BE2C (cell line): Measurements from ENCODE around the gene PANK3. TPM values are rescaled to one million over a fixed set of nuclear protein-coding genes. Genes with fewer than 3 reads are reported as not detected.

Experiments
- DNase-seq: peaks from one replicate; pipeline ENCODE4 v3.0.0-alpha.2; 2020
- H3K27me3 ChIP-seq: fragments of 250-450 bp; sonication (Bioruptor Pico); 2 replicates; pipeline ENCODE4 v1.5.1; 2020; ENCODE audit warnings: mild to moderate bottlenecking
- H3K36me3 ChIP-seq: fragments of 250-450 bp; sonication (Bioruptor Pico); 2 replicates; pipeline ENCODE4 v1.5.1; 2020; ENCODE audit warnings: mild to moderate bottlenecking
- H3K4me1 ChIP-seq: fragments of 250-450 bp; sonication (Bioruptor Pico); 2 replicates; pipeline ENCODE4 v1.5.1; 2020
- H3K4me3 ChIP-seq: 2 replicates; pipeline ENCODE4 v1.5.1; 2011; ENCODE audit warnings: low read depth, low read length
- H3K9me3 ChIP-seq: fragments of 250-450 bp; sonication (Bioruptor Pico); 2 replicates; pipeline ENCODE4 v1.5.1; 2020
- polyA plus RNA-seq: library from polyadenylated mRNA; unstranded; fragments of >200 nt; gene quantifications from one replicate; pipeline ENCODE4 v1.2.1, GENCODE V29; 2012; ENCODE audit warnings: low read depth, missing spikeins; ENCODE audit not compliant: insufficient read length, insufficient read depth
- TF ChIP-seq, protein P1 (sequence below): IDR thresholded peaks from 2 replicates; pipeline ENCODE4 v1.5.1; 2012; ENCODE audit warnings: mild to moderate bottlenecking, low read depth, low read length

Gene PANK3
- polyA plus RNA-seq, result 22.0 TPM

DNA sequence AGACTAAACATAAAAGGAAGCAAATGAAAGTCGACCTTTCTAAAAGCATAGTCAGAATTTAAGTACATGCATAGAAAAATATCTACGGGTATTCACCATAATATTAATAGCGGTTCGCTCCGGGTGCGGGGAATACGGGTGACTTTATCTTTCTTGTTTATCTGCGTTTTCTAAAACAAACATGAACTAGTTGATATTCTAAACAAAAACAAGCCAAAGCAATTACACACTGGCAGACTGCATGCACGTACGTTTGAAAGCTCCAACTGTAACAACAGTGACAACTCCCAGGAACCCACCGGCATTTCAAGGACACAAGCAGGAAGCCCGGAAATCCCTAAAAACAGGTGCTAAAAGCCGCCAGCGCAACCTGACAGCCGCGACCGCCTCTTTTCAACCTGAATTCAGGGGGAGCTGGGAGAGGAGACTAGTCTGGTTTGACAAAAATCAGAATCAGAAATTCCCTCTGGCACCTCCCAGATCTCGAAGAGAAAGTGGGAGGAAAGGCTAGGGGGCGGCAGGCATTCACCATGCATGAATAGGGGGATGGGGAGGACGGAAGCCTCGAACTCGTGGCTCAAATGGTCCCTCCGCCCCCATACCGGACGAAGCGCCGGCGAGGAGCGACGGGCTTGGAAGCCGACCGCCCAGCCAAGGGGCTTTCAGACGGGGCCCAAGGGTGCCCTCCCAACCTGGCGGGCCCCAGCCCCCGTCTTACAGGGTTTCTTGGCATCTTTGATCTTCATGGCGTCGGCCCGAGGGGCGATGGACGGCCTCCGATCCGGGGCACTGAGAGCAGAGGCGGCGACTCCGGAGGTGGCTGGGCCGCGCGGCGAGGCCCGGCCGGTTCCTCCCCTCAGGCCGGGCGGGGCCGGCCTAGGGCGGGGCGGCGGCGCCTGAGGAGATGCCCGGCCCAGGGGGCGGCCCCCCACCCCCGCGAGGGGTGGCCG lies at the start of gene PANK3:
Gene PANK3, minus strand, starts transcription at position 831 of the 950 bp plus-strand sequence. Its CDS starts 85 bp downstream, at position 746.
- peaks cover 22% of the 10 kb centered on the region for H3K36me3 ChIP-seq
- no peaks in the 10 kb centered on the region for H3K27me3 ChIP-seq
- H3K9me3 ChIP-seq, result no peaks in the 10 kb centered on the region
- peak within 1 kb of the TSS; percentile 74 for H3K4me3 ChIP-seq
- peaks cover 10% of the 10 kb centered on the region; the same call in 1 of the 2 replicates for H3K4me1 ChIP-seq
- DNase-seq, result peak; percentile 75
- TF ChIP-seq, protein P1, sequence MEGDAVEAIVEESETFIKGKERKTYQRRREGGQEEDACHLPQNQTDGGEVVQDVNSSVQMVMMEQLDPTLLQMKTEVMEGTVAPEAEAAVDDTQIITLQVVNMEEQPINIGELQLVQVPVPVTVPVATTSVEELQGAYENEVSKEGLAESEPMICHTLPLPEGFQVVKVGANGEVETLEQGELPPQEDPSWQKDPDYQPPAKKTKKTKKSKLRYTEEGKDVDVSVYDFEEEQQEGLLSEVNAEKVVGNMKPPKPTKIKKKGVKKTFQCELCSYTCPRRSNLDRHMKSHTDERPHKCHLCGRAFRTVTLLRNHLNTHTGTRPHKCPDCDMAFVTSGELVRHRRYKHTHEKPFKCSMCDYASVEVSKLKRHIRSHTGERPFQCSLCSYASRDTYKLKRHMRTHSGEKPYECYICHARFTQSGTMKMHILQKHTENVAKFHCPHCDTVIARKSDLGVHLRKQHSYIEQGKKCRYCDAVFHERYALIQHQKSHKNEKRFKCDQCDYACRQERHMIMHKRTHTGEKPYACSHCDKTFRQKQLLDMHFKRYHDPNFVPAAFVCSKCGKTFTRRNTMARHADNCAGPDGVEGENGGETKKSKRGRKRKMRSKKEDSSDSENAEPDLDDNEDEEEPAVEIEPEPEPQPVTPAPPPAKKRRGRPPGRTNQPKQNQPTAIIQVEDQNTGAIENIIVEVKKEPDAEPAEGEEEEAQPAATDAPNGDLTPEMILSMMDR, result peak; percentile 30; the same call in 1 of the 2 replicates

DNA sequence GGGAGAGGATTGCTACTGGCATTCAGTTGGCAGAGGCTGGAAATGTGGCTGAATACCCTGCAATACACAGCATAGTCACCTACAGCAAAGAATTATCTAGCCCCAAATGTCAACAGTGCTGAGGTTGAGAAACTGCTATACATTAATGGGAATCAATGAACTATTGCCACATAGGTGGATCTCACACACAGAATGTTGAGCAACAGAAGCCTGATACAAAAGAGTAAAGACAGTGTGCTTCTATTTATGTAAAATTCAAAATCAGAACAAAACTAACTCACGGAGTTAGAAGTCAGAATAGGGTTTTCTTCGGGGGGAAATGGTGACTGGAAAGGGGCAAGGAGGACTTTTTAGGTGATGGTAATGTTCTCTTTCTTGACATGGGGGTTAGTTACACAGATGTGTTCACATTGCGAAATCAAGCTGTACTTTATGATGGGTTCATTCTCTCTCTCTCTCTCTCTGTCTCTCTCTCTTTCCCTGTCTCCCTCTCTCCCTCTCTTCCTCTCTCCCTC lies 45.7 kb upstream of the PANK3 start:
- Histone ChIP-seq H3K4me3 (no peak overlapping the region), H3K36me3 (no peaks in the 10 kb centered on the region), H3K27me3 (no peaks in the 10 kb centered on the region), H3K9me3 (no peaks in the 10 kb centered on the region), H3K4me1 (no peaks in the 10 kb centered on the region)
- TF ChIP-seq, protein P1, result no peak
- DNase-seq, result no peak

DNA sequence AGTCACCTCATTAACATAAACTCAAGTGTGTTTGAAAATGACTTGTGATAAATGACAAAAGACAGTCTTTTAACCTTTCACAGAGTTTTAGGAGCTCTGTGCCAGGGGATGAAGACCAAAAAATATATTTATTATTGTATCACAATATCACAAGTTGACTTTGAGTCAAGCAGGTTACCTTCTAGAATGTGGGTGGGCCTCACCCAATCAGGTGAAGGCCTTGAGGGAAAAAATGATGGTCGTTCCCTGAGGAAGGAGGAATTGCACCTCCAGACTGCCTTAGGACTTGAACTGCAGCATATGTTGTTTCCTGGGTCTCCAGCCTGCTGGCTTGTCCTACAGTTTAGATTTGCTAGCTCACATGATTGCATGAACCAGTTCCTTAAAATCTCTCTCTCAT lies 41.6 kb upstream of the PANK3 start:
- no peaks in the 10 kb centered on the region for H3K4me1 ChIP-seq
- TF ChIP-seq, protein P1, result no peak
- H3K27me3 ChIP-seq, result no peaks in the 10 kb centered on the region

DNA sequence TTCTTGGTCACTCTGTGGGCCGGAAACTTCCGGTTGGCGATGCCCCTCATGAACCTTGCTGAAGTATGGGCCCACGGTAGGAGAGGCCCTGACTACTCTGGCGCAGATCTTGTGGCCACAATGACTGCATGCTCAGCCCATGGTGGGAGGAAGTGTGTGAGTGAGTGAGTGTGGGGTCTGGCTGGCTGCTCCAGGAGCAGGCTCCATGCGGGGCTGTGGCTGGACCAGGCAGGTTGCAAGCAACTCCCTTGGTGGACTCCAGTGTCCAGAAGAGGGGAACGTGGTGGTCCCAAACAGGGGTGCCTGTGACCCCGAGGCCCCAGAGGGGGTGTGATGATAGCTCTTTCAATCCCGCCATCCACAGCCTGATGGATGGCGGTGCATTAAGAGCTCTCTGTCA lies 35.5 kb upstream of the PANK3 start:
- DNase-seq, result no peak
- Histone ChIP-seq H3K36me3 (no peaks in the 10 kb centered on the region), H3K4me3 (no peak overlapping the region), H3K27me3 (no peaks in the 10 kb centered on the region), H3K4me1 (no peaks in the 10 kb centered on the region), H3K9me3 (no peaks in the 10 kb centered on the region)
- TF ChIP-seq, protein P1, result no peak

More for the DNA sequence above, 41.6 kb upstream of the PANK3 start:
- H3K9me3 ChIP-seq, result no peaks in the 10 kb centered on the region
- H3K36me3 ChIP-seq, result no peaks in the 10 kb centered on the region
- no peak for DNase-seq
- no peak overlapping the region for H3K4me3 ChIP-seq

DNA sequence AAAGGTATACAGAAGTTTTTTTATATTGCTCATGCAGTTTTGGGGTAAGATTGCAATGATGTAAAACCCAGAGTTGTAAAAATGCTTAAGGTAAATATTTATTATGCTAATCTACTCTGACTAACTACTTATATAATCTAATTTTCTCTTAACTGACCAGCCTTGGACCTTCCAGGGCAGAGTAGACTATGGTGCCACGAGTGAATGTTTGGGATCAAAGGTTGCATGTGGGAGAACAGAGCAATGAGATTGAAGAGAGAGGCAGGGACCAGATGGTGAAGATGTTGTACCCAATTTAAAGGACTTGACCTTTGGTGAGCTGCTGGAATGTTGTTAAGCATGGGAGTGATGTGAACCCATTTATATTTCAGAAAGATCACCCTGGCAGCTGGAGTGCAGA lies 34.8 kb upstream of the PANK3 start:
- Histone ChIP-seq H3K4me1 (no peaks in the 10 kb centered on the region), H3K9me3 (no peaks in the 10 kb centered on the region), H3K4me3 (no peak overlapping the region), H3K27me3 (no peaks in the 10 kb centered on the region), H3K36me3 (no peaks in the 10 kb centered on the region)
- no peak for DNase-seq
- TF ChIP-seq, protein P1, result no peak

DNA sequence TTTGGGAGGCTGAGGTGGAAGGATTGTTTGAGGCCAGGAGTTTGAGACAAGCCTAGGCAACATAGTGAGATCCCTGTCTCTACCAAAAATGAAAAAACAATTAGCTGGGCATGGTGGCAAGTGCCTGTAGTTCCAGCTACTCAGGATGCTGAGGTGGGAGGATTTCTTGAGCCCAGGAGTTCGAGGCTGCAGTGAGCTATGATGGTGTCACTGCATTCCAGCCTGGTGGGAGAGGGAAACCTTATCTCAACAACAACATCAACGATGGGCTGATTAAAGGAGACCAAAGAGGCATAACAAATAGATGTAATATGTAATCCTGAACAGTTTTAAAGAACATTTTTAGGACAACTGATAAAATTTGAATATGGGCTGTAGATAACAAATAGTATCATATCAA lies 34.2 kb upstream of the PANK3 start:
- TF ChIP-seq, protein P1, result no peak
- no peak for DNase-seq
- no peaks in the 10 kb centered on the region for H3K9me3 ChIP-seq
- no peaks in the 10 kb centered on the region for H3K36me3 ChIP-seq
- H3K27me3 ChIP-seq, result no peaks in the 10 kb centered on the region
- no peak overlapping the region for H3K4me3 ChIP-seq
- H3K4me1 ChIP-seq, result no peaks in the 10 kb centered on the region
